Measurements from ENCODE around the gene MARCOL.

MARCOL gene, protein sequence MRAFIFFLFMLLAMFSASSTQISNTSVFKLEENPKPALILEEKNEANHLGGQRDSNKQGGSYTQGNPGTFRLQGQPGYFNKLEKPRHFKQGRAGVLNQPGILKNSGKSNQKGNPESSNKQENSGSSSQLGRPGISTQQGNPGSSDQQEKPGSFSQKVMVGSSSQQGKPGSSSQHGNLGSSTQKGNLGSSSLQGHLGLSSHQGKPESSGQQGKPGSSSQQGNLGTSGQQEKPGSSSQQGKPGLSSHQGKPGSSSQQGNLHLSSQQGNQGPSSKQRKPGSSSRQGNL

DNA sequence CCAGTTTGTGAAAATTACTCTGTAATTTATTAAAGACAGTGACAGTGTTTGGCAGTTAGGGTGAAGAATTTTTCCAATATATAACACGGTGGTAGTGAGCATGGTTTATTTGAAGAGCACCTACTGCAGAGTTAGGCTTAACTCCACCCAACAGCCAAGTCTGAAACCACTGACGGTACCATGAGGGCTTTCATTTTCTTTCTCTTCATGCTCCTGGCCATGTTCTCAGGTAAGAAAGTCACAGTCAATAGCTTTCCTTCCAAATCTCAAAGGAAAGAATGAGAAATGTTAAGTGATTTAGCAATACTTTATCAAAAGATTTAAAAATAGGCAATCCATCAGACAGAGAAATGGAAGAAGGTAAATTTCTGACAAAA is at the start of gene MARCOL:
Gene MARCOL (plus strand): TSS at position 108 of the 377 bp plus-strand sequence. CDS start 73 bp downstream, at position 181.
- DNase-seq (ENCODE audit: low read depth), result no peak

DNA sequence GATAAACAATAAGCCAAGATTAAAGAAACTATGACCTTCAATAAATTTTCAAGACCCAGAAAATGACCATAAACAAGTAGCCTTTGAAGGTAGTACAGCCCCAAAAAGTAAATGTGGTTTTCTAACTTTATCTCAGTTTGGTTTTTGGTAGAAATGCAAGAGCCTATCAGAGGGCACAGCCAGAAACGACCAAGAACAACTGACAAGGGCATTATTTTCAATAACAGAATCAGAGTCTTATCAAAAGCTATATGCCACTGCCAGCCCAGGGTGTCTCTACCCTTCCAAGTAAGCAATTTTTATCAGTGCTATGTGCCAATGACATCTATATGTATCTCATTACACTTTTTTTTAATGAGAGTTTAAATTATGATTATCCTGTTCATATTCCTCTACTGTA is 47.3 kb upstream of the MARCOL start:
- DNase-seq (ENCODE audit: low read depth), result no peak

DNA sequence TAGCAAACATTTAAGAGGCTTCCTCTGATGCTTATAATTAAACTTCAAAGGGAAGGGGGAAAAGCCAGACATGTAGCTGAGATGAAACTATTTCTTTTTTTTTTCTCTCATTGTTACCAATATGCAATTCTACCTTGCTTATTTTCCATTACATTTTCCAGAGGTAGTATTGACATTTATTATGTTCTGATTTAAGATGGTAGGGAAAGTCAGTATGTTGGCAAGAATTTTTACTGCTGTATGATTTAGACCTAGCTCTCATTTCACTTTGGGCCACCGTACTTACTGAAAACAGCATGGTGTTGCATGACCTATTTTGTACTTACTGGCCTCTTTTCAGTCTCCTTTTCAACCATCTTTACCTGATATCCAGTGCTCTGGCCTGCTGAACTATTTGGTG is 45.1 kb upstream of the MARCOL start:
- no peak for DNase-seq (ENCODE audit: low read depth)

DNA sequence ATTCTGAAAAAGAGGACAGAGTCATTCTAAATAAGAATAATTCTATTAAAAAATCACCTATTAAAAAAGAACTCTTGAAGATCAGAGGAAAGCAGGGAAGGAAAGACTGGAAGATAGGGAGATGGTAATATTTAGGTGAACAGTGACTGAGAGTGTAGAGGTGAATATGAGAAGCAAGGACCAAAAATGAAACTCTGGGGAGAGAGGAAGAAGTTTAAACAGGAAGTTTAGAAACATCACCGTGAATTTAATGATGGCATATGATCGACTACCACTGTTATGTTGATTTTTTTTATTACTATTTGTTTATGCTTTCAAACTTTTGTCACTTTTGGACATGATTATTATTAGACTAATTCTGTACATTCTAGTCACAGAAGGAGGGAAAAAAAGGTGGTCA is 37.2 kb upstream of the MARCOL start:
- no peak for DNase-seq (ENCODE audit: low read depth)

DNA sequence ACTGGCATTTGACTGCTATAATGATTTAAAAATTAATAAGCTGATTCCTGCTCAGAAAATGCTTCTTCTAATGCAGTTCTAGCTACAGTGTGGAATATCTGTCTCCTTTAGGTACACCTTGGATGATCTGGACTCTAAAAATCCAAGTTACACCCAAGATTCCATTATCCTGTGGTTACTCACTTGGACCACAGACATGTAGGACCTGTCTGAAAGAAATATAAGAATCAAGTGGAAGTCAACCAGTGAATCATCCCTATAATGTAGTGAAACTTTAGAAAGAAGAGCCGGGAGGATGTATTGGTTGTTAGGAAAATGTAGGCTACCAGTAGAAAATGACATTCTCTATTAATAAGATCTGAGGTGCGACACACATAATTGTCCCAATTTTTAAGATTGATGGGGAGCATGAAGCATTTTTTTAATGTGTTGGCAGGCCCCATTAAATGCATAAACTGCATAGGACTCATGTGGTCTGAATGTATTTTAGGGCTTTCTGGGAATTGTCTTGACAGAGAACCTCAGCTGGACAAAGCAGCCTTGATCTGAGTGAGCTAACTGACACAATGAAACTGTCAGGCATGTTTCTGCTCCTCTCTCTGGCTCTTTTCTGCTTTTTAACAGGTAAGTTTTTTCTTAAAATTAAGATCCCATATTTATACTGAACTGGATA is 35.7 kb upstream of the MARCOL start, which contains the start of gene SPINK6:
Gene SPINK6 (plus strand): TSS at position 512 of the 673 bp plus-strand sequence. CDS start 55 bp downstream, at position 567.
- DNase-seq (ENCODE audit: low read depth), result no peak

DNA sequence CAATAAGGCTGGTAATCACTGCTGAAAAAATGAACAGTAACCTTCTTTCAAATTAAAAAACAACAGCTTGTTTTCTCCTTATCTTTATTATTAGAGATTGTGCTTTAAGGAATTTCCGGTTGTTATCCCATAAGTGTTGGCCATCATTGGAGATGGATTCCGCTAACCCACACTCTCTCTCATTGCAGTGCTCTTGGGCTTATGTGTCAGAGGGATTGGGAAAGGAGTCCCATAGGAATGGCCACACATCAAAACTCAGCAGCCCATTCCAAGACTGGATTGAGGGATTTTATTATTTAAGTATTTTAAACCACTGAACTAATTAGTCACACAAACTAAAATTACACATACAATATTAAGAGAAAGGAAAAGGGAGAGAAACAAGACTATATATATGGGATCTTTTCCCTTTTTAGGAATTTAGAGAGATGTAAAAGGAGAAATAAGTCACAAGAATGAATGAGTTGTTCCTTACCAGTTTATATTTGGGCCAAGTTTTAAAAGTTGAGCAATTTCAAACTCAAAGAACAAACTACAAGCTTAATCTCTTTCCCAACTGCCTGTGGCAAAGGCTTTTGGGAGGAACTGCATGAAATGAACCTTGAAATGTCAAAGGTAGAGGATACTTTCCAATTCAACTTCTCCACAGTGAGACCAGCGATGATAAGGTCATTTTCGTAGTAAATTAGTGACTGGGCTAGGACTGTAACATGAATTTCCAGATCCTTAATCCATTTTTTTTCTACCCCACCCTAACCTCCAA is 33.1 kb upstream of the MARCOL start:
- no peak for DNase-seq (ENCODE audit: low read depth)

DNA sequence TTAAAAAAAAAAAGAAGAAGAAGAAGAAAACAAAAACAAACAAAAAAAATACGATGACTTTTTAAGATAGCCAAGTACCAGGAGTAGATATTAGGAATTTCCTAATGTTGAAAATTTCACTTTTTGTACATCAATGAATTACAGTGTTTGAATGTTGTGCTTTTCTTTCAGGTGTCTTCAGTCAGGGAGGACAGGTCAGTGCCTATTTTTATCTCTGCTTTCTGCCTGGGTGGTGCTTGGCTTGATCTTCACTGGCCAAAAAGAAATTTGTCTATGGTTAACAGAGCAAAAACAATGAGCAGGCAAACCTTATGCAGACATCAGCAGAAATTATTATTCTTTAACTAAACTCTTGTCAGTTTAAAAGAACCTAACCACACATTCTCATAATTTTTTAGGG is 32.5 kb upstream of the MARCOL start:
- no peak for DNase-seq (ENCODE audit: low read depth)

DNA sequence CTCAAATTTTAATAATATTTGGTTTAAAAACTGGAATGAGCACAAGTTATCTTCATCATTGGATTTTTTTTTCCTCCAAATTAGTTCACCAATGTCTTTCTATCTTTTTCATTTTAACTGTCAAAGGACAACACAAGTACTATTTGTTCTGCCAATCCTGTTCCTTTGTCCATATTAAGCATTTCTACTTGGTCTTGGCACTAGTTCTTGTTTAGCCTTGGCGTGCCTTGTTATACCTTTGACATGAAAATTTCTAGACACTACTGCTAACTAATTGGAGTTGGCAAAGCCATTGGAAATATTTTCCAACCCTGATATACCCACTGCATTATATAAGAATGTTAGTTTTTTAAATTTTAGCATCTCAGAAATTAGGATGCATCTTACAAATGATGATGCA is 31.7 kb upstream of the MARCOL start:
- DNase-seq (ENCODE audit: low read depth), result no peak

DNA sequence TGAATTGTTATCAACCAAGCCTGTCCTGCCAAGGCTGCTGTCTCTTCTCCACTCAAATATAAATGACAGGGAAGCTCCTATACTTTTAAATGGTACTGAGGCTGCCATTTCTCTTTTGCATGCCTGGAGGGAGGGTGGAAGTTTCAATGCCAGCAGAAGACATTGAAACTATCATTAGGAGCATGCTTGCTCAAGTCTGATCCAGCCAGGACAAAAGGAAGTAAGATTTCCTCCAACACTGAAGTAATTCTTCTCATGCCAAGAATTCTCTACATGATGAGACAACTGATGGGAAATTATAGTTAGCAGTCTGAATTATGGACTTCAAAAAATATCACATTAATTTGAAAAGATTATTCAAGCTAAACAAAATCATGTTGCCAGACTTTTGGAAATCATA is 30.1 kb upstream of the MARCOL start:
- DNase-seq (ENCODE audit: low read depth), result no peak

DNA sequence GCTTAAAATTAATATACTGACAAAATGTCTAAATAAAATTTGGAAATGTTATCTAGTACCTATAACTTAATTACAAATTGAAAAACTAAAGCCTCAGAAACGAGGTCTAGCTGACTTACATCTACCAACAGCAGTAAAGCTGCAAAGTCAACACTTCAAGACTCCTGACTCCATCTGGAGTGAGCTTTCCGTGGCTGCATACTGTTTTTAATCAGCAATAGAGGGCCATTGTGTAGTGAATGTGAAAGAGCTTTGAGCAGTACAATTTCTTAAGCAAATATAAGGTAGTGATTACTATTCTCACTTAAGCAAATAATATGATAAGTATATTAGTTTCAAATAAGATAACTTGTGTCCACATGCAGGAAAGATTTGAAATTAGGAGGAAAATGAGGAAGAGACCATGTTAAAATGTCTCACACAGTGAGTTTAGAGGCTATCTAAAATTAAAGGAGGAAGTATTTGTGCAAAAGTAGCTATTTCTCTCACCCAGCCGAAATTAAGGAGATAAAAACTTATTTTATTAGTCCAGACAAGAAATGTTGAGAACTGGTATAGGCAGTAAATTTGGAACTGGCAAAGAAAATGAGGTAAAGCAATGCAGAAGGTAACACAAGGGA is 29.1 kb upstream of the MARCOL start:
- no peak for DNase-seq (ENCODE audit: low read depth)

DNA sequence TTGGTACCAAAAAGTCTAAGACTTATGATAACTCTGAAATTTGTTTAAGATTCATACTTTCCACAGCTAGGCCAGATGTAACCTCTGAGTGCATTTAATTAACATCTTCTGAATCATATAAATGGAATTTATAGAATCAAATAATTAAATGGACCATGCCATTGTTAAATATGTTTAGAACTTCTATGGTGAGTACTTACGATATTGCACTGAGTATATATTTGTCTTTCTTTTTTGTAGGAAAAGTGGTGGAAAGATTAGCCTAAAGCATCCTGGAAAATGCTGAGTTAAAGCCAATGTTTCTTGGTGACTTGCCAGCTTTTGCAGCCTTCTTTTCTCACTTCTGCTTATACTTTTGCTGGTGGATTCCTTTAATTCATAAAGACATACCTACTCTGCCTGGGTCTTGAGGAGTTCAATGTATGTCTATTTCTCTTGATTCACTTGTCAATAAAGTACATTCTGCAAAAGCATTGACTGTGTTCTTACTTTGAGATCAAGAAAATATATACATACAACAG is 23.6 kb upstream of the MARCOL start:
- DNase-seq (ENCODE audit: low read depth), result no peak

DNA sequence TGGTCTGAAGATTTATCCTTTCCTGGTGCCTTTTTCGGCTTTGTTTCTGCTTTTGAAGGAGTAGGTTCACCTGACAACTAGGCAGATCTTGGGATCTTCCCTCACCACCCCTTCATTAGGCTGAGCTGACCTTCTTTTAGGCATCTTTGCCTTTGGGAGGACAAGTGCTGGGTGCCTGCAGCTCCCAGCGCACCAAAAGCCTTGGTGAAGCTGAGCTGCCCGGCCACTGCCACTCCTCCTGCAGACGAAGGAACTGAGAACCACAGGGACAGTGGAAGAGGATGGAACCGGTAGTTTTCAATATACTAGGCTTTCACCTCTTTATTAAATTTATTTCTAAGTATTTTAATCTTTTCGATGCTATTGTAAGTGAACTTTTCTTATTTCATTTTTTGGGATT is 16.8 kb upstream of the MARCOL start:
- DNase-seq (ENCODE audit: low read depth), result no peak

DNA sequence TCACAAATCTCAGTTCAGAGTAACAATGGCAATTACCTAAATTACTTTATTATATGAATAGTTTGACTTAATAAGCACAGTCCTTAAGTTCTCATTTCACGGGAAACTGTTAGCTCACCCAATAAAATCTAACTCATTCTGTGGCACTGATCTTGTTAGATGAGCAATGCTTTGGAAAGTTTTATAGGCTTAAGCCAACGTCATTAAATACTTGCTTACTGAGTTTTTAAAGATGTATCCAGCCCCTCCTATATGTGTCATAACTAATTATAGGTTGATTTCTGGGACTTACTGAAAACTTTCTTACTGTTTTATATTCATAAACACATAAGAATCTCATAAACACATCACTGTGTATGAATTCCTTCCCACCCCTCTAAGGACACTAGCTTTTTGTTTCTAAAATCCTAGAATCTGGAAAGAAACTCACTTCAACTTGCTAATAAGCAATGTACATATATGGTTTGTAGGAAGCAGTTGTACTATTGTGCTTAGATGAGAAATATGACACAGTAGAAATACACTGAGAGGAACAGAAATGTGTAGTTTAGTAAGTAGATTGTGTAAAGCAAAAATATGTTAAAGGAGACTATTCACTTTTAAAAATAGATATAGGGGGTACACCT is 14.1 kb upstream of the MARCOL start:
- DNase-seq (ENCODE audit: low read depth), result no peak

DNA sequence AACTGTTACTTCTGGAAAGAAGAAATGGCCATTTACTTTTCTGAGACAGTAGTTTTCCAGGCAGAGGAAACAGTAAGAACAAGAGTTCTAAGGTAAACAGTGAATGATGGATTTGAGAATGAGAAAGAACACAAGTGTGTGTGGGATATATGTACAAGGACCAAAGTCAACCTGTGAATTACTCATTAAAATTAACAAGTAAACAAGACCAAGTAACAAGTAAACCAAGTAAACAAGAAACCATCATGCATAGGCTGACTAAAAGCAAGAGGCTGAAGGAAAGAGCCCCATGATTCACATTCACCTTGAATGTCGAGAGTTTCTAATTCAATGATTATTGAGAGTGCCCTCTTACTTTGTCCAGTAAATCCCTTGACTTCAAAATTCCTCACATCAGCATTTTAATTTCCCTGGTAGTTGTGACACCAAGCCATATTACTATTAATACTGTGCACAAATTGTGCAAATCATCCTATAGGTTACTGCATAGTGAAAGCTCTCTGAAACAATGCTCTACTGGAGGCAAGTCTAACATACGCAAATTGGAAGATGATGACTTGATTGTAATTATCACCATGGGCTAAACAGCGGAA is 9.8 kb upstream of the MARCOL start:
- no peak for DNase-seq (ENCODE audit: low read depth)

DNA sequence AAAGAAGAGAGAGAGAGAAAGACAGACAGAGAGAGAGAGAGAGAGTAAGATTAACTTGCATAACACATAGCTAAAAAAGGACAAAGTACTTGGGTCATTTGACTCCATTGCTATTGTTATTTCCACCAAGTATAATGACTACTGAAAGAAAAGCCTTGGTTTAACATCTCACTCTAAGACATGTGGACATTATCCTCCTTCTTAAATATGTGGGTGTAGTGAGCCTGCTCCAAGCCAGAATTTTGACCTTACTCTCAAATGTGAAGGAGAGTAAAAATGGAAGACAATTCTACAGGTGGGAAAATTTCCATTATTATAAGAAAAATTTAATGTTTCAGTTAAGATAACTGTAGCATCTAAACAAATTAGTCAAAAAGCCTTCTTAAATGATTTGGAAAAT is 8.5 kb upstream of the MARCOL start:
- no peak for DNase-seq (ENCODE audit: low read depth)

DNA sequence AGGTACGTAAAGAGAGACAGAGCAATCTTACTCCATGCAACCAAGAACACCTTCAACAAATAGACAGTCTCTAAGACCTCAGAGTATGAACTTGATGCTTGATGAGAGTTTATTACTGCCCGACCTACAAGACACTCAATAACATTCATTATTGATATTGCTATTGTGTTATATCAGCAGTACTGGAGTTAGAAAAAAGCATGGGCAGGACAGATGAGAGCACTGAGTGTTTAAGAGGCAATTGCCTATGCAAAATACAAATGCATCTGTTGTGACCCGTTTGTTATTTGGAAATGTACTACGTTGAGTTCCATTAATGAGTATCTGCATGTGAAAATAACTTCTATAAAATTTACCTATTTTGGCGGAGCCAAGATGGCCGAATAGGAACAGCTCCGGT is 8.1 kb upstream of the MARCOL start:
- no peak for DNase-seq (ENCODE audit: low read depth)

DNA sequence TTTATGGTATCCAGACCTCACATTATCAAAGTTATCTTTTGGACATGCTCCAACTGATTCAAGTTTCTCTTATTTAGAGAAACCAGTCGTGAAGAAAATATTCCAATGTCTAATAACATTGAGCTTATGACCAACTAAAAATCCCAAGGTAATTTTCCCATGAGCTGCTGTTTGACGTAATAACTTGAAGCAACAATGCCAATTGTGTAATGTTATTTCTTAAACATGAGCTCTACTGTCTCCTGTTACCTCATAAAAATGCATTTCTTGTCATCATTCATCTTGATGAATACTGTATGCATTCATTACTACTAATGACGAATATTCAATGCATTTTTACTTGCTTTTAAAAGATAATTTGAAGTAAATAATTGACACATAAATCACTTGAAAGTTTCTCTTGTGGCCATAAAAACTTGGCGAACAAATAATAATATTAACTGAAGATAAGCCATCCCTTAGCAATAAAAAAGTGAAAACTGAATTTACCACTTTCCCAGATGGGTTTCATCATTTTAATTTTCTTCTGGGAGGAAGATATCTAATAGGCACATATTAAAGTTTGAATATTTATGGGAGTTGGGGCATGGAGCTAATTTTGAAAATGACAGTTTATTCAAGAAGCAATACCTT is 424 bp upstream of the MARCOL start:
- DNase-seq (ENCODE audit: low read depth), result no peak

DNA sequence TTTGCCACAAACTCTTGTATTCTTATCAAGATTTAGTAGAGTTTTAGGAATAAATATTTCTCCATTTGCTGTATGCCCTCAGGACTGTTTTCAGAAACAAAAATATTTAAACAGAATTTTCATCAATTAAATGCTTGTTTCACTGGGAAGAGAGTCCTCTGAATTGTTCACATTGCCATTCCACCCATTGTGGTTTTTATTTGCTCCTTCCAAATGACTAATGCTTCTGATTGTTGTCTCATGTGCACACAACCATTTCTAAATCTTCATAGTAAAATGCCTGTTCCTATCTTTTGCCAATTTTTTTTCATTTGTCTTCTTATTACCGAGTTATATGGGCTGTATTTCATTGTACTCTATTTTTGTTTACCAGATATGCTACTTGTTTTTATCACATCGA is 10.6 kb downstream of the MARCOL start:
- DNase-seq (ENCODE audit: low read depth), result no peak

DNA sequence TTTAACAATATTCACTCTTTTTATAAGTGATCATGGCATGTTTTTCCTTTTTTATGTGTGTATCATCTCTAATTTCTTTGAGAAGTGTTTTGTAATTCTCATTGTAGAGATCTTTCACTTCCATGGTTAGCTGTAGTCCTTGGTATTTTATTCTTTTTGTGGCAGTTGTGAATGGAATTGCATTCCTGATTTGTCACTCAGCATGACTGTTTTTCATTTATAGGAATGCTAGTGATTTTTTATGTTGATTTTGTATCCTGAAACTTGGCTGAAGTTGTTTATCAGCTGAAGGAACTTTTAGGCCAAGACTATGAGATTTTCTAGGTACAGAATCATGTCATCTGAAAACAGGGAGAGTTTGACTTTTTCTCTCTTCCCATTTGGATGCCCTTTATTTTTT is 17.1 kb downstream of the MARCOL start:
- DNase-seq (ENCODE audit: low read depth), result no peak

DNA sequence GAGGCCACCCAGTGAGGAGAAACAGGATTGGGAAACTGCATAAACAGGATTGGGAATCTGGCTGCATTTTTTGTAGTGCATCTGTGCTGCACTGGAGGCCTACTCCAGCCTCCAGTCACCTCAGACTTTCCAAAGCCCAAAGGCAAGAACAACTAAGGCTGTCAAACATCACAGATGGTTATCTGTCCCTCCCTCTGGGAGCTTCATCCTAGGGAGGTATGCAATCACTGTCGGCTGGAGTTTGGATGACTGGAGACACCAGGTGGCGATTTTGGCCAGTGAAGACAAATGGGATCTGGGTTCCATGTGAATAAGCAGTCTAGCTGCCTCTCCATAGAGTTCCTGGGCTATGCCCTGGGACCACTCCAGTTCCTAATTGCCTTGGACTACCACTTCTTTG is 21.0 kb downstream of the MARCOL start:
- no peak for DNase-seq (ENCODE audit: low read depth)

DNA sequence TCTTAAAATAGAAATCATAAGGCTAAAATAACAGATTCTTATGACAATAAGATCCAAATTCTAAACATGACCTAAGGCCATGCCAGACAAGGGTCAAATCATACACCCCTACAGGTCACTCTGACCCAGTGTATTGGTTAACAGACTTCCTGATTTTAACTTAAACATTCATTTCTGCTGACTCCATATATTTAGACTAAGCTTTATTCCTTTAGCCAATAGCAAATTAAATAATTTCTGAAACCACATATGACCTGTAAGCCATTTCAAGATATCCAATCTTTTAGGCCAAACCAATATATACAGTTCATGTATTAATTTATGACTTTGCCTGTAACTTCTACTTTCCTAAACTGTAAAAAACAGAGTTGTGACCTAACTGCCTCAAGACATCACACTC is 22.9 kb downstream of the MARCOL start:
- no peak for DNase-seq (ENCODE audit: low read depth)

Measured in stimulated activated CD8-positive, alpha-beta memory T cell treated with anti-CD3 and anti-CD28 coated beads, Interleukin-12 subunit alpha, Interleukin-12 subunit beta, amount 100 ng/mL, for 1 hour (primary cell).